Measurements from ENCODE around the gene MUC15. TPM values are rescaled to one million over a fixed set of nuclear protein-coding genes. Genes with fewer than 3 reads are reported as not detected.

The MUC15 gene
- total and polyA plus RNA-seq, 10 of the 15 experiments (the other 5 are each of a cell fraction or from before 2014, with no cell fraction given), result 0.03 to 0.86 (median 0.09) TPM; not detected in 6

DNA sequence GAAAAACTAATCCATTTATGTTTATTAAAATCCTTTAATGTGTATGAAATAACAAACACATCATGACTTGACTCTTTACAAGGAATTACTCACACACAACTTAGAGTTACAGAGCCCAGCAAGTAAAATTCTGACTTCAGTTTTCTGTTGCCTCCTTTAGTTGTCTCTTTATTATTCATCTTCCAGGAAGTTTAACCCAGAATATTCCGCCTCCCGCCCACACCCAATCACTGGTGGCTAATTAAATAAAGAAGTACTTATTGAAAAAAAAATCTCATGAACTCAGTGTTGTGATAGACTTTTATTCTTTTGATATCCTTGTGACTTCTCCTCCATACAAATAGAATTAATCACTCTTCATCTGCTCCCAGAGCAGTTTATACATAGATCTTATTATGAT lies 61.9 kb downstream of the MUC15 start (continued):
- TF ChIP-seq, protein P1, sequence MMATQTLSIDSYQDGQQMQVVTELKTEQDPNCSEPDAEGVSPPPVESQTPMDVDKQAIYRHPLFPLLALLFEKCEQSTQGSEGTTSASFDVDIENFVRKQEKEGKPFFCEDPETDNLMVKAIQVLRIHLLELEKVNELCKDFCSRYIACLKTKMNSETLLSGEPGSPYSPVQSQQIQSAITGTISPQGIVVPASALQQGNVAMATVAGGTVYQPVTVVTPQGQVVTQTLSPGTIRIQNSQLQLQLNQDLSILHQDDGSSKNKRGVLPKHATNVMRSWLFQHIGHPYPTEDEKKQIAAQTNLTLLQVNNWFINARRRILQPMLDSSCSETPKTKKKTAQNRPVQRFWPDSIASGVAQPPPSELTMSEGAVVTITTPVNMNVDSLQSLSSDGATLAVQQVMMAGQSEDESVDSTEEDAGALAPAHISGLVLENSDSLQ (IDR thresholded peaks at IDR 0.05), result no peak
- TF ChIP-seq BHLHE40 (IDR thresholded peaks at IDR 0.05; ENCODE audit: borderline replicate concordance in 1 of 2, low read depth in 2 of 2, low read length in 1 of 2) (no peak), WRNIP1 (IDR thresholded peaks at IDR 0.05; ENCODE audit: borderline replicate concordance, low read depth, low read length) (no peak), TARDBP (IDR thresholded peaks at IDR 0.05; ENCODE audit: borderline replicate concordance) (no peak), ETV6 (conservative IDR thresholded peaks at IDR 0.05 in 1 of 2, IDR thresholded peaks at IDR 0.05 in 1 of 2; ENCODE audit: borderline replicate concordance in 1 of 2, low read depth in 1 of 2) (no peak), SIX5 (IDR thresholded peaks at IDR 0.05; ENCODE audit: low read depth, low read length, severe bottlenecking) (no peak), RUNX3 (IDR thresholded peaks at IDR 0.05; ENCODE audit: low read length) (no peak), ZSCAN29 (IDR thresholded peaks at IDR 0.05) (no peak), GATAD2B (conservative IDR thresholded peaks at IDR 0.05; ENCODE audit: low read depth) (no peak), HDAC2 (IDR thresholded peaks at IDR 0.05) (no peak), PAX8 (IDR thresholded peaks at IDR 0.05) (no peak), MTA2 (IDR thresholded peaks at IDR 0.05; ENCODE audit: low read depth) (no peak)
- TF ChIP-seq, protein P2, sequence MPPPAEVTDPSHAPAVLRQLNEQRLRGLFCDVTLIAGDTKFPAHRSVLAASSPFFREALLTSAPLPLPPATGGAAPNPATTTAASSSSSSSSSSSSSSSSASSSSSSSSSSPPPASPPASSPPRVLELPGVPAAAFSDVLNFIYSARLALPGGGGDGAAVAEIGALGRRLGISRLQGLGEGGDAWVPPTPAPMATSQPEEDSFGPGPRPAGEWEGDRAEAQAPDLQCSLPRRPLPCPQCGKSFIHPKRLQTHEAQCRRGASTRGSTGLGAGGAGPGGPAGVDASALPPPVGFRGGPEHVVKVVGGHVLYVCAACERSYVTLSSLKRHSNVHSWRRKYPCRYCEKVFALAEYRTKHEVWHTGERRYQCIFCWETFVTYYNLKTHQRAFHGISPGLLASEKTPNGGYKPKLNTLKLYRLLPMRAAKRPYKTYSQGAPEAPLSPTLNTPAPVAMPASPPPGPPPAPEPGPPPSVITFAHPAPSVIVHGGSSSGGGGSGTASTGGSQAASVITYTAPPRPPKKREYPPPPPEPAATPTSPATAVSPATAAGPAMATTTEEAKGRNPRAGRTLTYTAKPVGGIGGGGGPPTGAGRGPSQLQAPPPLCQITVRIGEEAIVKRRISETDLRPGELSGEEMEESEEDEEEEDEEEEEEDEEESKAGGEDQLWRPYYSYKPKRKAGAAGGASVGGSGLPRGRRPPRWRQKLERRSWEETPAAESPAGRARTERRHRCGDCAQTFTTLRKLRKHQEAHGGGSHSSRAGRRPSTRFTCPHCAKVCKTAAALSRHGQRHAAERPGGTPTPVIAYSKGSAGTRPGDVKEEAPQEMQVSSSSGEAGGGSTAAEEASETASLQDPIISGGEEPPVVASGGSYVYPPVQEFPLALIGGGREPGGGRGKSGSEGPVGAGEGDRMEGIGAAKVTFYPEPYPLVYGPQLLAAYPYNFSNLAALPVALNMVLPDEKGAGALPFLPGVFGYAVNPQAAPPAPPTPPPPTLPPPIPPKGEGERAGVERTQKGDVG (CRISPR knock-in tag; IDR thresholded peaks at IDR 0.05), result no peak
- TF ChIP-seq, protein P3, sequence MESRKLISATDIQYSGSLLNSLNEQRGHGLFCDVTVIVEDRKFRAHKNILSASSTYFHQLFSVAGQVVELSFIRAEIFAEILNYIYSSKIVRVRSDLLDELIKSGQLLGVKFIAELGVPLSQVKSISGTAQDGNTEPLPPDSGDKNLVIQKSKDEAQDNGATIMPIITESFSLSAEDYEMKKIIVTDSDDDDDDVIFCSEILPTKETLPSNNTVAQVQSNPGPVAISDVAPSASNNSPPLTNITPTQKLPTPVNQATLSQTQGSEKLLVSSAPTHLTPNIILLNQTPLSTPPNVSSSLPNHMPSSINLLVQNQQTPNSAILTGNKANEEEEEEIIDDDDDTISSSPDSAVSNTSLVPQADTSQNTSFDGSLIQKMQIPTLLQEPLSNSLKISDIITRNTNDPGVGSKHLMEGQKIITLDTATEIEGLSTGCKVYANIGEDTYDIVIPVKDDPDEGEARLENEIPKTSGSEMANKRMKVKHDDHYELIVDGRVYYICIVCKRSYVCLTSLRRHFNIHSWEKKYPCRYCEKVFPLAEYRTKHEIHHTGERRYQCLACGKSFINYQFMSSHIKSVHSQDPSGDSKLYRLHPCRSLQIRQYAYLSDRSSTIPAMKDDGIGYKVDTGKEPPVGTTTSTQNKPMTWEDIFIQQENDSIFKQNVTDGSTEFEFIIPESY (IDR thresholded peaks at IDR 0.05), result no peak
- TF ChIP-seq, protein P4, sequence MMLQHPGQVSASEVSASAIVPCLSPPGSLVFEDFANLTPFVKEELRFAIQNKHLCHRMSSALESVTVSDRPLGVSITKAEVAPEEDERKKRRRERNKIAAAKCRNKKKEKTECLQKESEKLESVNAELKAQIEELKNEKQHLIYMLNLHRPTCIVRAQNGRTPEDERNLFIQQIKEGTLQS (IDR thresholded peaks at IDR 0.05; ENCODE audit: borderline replicate concordance, extremely low read depth, low read depth, low read length), result no peak

Other genes with a start within 250 kb of the MUC15 start
- 0.51 and 0.65 TPM in 2 replicates for gene ANO3, start 240.1 kb downstream of the MUC15 start, total RNA-seq (2014; rRNA removed)
- gene ANO3, start 240.1 kb downstream of the MUC15 start, total RNA-seq (2014; rRNA removed; fragmentation: Illumina TruSeq; extraction: Trizol), result 0.45 and 0.64 TPM in 2 replicates
- gene ANO3, start 240.1 kb downstream of the MUC15 start, total RNA-seq (2021), result 0.26 and 0.35 TPM in 2 replicates
- gene ANO3, start 240.1 kb downstream of the MUC15 start, polyA plus RNA-seq (2011; rRNA removed), result 5.9 and 8.0 TPM in 2 replicates
- gene ANO3, start 240.1 kb downstream of the MUC15 start, polyA plus RNA-seq (2014; fragmentation: Illumina TruSeq; extraction: Trizol), result 0.43 and 0.60 TPM in 2 replicates
- under 1 TPM; 0.14 to 0.27 TPM for gene ANO3, start 240.1 kb downstream of the MUC15 start, polyA plus RNA-seq (2014; fragmentation: Nextera tagmentation; extraction: Ambion mirVana)
- gene ANO3, start 240.1 kb downstream of the MUC15 start, polyA plus RNA-seq (2014; rRNA removed), result 0.14 and 0.65 TPM in 2 replicates
- gene ANO3, start 240.1 kb downstream of the MUC15 start, polyA plus RNA-seq (2016; fragmentation: Nextera tagmentation; extraction: Ambion mirVana), result under 1 TPM; 0.13 to 0.63 TPM
- gene SLC5A12, start 149.8 kb upstream of the MUC15 start, total RNA-seq (2014; rRNA removed), result 0.06 TPM in 1 of 2 replicates, not detected in the other
- gene SLC5A12, start 149.8 kb upstream of the MUC15 start, total RNA-seq (2014; rRNA removed; fragmentation: Illumina TruSeq; extraction: Trizol), result not detected in 2 replicates
- gene SLC5A12, start 149.8 kb upstream of the MUC15 start, total RNA-seq (2021), result not detected in 2 replicates
- gene SLC5A12, start 149.8 kb upstream of the MUC15 start, polyA plus RNA-seq (2011; rRNA removed), result 0.09 and 0.15 TPM in 2 replicates
- gene SLC5A12, start 149.8 kb upstream of the MUC15 start, polyA plus RNA-seq (2014; fragmentation: Illumina TruSeq; extraction: Trizol), result not detected in 2 replicates
- gene SLC5A12, start 149.8 kb upstream of the MUC15 start, polyA plus RNA-seq (2014; fragmentation: Nextera tagmentation; extraction: Ambion mirVana), result not detected
- gene SLC5A12, start 149.8 kb upstream of the MUC15 start, polyA plus RNA-seq (2014; rRNA removed), result not detected in 2 replicates
- not detected for gene SLC5A12, start 149.8 kb upstream of the MUC15 start, polyA plus RNA-seq (2016; fragmentation: Nextera tagmentation; extraction: Ambion mirVana)